Measurements from ENCODE around the gene AMBRA1.
A peak's percentile ranks its signal among the peaks of the same experiment; 100 is the strongest.

AMBRA1 gene

DNA sequence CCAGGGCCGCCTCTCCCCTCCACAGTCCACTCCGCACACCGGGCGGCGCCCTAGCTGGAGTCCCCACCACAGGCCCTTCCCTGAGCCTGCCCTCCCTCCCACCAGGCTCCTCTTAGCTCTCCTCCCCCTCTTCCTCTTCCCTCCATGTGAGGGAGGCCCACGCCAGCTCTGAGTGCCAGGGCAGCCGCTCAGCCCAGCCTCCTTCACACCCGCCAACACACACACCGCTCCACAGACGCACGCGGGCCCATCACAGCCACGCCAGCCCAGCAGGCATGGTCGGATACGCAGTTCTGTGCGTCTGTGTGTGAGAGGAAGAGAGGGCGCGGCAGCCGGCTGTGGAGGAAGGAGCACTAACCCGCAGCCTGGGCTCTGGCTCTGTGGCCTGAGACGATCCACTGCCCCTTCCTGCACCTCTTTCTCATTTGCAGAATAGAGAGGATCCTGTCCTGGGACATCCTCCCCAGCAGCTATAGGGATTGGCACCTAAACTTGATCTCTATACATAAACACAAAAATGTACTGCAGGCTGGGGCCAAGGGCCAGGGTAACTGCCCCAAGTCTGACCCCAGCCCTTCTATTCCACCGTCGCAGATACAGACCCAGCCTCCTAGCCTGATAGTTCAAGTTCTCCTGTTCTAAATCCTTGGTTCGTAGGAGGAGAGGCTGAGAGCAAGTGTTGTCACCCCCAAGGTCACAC lies 205.8 kb downstream of the AMBRA1 start:
- H3K4me1 ChIP-seq (ENCODE audit: control insufficient read depth in 5 of 5, insufficient read depth in 5 of 5, low read length in 5 of 5), result peaks cover 0 to 40% (median 34%) of the 10 kb centered on the region in 5 donors
- no peak overlapping the region for H3K4me3 ChIP-seq (ENCODE audit: low read depth in 1 of 5, low read length in 5 of 5)
- peaks cover 28 to 57% (median 43%) of the 10 kb centered on the region in 5 donors for H3K27me3 ChIP-seq (ENCODE audit: control insufficient read depth in 5 of 5, insufficient read depth in 4 of 5, low read length in 5 of 5)

DNA sequence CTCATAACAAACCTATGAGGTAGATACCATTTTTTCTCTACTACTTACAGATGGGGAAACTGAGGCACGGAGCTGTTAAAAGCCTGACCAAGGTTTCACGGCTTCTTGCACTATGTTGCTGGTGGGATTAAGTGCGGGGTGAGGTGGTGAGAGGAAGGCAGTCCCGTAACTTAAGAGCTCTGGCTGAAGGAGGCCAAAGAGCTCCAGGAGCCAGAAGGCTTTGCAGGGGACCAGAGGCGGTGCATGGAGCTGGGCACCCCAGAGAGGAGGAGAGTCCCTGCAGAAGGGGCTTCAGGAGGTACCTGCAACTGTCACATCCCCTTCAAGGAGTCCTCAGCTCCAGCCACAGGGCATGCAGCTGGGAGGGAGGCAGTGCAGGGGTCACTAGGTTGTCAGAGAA lies 206.4 kb downstream of the AMBRA1 start:
- Histone ChIP-seq H3K4me3 (ENCODE audit: low read depth in 1 of 5, low read length in 5 of 5) (no peak overlapping the region), H3K27me3 (ENCODE audit: control insufficient read depth in 5 of 5, insufficient read depth in 4 of 5, low read length in 5 of 5) (peaks cover 30 to 59% (median 44%) of the 10 kb centered on the region in 5 donors), H3K36me3 (ENCODE audit: control insufficient read depth in 5 of 5, insufficient read depth in 5 of 5, low read length in 5 of 5) (no peaks in the 10 kb centered on the region), H3K4me1 (ENCODE audit: control insufficient read depth in 5 of 5, insufficient read depth in 5 of 5, low read length in 5 of 5) (peaks cover 0 to 38% (median 31%) of the 10 kb centered on the region in 5 donors), H3K9me3 (ENCODE audit: control insufficient read depth in 5 of 5, low read length in 5 of 5) (no peaks in the 10 kb centered on the region), H3K9ac (ENCODE audit: low read length in 5 of 5) (no peak overlapping the region), H3K27ac (ENCODE audit: low read depth, low read length) (no peak overlapping the region)

More for the DNA sequence above, 205.8 kb downstream of the AMBRA1 start:
- no peaks in the 10 kb centered on the region for H3K36me3 ChIP-seq (ENCODE audit: control insufficient read depth in 5 of 5, insufficient read depth in 5 of 5, low read length in 5 of 5)
- no peak overlapping the region for H3K27ac ChIP-seq (ENCODE audit: low read depth, low read length)
- H3K9me3 ChIP-seq (ENCODE audit: control insufficient read depth in 5 of 5, low read length in 5 of 5), result no peaks in the 10 kb centered on the region
- H3K9ac ChIP-seq (ENCODE audit: low read length in 5 of 5), result no peak overlapping the region

DNA sequence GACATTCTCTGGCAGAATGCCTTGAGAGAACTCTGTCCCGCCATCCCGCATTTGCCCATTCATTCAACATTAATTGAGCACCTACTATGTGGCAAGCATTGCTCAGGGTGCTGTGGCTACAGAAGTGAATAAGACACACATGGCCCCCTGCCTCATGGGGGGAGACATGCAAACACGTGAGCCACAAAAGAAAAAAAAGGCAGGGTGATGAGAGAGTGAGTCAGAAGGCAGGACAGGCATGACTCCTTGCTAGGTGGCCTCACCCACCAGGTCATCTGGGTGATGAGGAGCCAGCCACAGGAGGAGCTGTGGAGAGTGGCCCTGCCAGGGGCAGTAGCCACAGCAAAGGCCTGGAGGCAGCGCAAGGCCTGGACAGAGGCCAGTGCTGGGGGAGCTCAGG lies 207.1 kb downstream of the AMBRA1 start:
- no peak overlapping the region for H3K9ac ChIP-seq (ENCODE audit: low read length in 5 of 5)
- H3K36me3 ChIP-seq (ENCODE audit: control insufficient read depth in 5 of 5, insufficient read depth in 5 of 5, low read length in 5 of 5), result no peaks in the 10 kb centered on the region
- peaks cover 36 to 64% (median 51%) of the 10 kb centered on the region in 5 donors for H3K27me3 ChIP-seq (ENCODE audit: control insufficient read depth in 5 of 5, insufficient read depth in 4 of 5, low read length in 5 of 5)
- H3K27ac ChIP-seq (ENCODE audit: low read depth, low read length), result no peak overlapping the region
- H3K4me3 ChIP-seq (ENCODE audit: low read depth in 1 of 5, low read length in 5 of 5), result no peak overlapping the region
- H3K4me1 ChIP-seq (ENCODE audit: control insufficient read depth in 5 of 5, insufficient read depth in 5 of 5, low read length in 5 of 5), result peaks cover 0 to 38% (median 33%) of the 10 kb centered on the region in 5 donors
- no peaks in the 10 kb centered on the region for H3K9me3 ChIP-seq (ENCODE audit: control insufficient read depth in 5 of 5, low read length in 5 of 5)

DNA sequence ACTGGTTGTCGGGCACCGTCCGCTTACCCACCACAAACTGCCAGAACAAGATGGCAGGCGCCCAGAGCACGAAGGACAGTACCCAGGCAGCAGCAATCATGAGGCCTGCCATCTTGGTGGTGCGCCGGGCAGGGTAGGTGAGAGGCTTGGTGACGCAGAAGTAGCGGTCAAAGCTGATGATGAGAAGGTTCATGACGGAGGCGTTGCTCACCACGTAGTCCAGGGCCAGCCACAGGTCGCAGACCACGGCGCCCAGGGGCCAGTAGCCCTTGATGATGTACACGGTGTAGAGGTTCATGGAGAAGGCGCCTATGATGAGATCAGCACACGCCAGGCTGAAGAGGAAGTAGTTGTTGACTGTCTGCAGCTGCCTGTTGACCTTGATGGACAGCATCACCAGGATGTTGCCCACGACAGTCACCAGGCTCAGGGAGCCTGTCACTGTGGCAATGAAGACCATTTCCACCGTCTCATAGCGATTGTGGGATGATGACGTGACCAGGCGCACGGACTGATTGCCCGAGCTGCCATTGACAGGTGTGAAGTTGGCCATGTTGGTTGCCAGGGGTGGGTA lies 207.7 kb downstream of the AMBRA1 start:
- Histone ChIP-seq H3K27ac (ENCODE audit: low read depth, low read length) (no peak overlapping the region), H3K4me1 (ENCODE audit: control insufficient read depth in 5 of 5, insufficient read depth in 5 of 5, low read length in 5 of 5) (peaks cover 0 to 37% (median 30%) of the 10 kb centered on the region in 5 donors), H3K27me3 (ENCODE audit: control insufficient read depth in 5 of 5, insufficient read depth in 4 of 5, low read length in 5 of 5) (peaks cover 36 to 64% (median 51%) of the 10 kb centered on the region in 5 donors)

DNA sequence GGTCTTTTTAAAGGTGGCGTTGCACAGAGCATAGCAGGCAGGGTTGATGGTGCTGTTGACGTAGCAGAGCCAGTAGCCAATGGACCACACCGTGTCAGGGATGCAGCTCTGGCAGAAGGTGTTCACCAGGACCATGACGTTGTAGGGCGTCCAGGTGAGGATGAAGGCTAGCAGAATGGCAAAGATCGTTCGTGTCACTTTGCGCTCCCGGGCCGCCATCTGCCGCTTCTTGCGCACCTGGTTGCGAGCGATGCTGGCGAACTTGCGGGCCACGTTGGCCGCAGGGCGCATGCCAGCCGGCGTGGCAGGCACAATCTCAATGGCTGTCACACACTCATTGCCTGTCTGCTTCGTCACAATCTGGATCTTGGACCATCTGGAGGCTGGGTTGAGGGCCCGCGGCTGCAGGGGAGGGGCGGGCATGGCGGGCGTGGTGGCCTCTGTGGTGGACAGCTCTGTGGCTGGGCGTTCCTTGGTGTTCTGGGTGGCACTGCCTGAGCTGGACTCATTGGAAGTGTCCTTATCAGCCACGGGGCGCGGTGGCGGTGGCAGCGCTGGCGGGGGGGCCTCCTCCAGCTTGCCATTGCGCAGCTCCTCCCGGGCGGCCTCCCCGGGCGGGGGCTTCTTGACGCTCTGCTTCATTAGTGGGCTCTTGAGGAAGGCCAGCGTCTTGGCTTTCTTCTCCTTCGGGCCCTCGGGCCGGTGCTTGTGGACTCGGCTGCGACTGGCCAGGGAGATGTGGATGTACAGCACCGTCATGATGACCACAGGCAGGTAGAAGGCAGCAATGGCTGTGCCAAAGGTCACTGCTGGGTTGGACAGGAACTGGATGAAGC lies 208.4 kb downstream of the AMBRA1 start:
- Histone ChIP-seq H3K9me3 (ENCODE audit: control insufficient read depth in 5 of 5, low read length in 5 of 5) (no peaks in the 10 kb centered on the region), H3K4me1 (ENCODE audit: control insufficient read depth in 5 of 5, insufficient read depth in 5 of 5, low read length in 5 of 5) (peaks cover 0 to 36% (median 30%) of the 10 kb centered on the region in 5 donors), H3K36me3 (ENCODE audit: control insufficient read depth in 5 of 5, insufficient read depth in 5 of 5, low read length in 5 of 5) (no peaks in the 10 kb centered on the region), H3K4me3 (ENCODE audit: low read depth in 1 of 5, low read length in 5 of 5) (no peak overlapping the region), H3K27ac (ENCODE audit: low read depth, low read length) (no peak overlapping the region), H3K27me3 (ENCODE audit: control insufficient read depth in 5 of 5, insufficient read depth in 4 of 5, low read length in 5 of 5) (peaks cover 31 to 59% (median 46%) of the 10 kb centered on the region in 5 donors), H3K9ac (ENCODE audit: low read length in 5 of 5) (no peak overlapping the region)

More for the DNA sequence above, 207.7 kb downstream of the AMBRA1 start:
- Histone ChIP-seq H3K9ac (ENCODE audit: low read length in 5 of 5) (no peak overlapping the region), H3K36me3 (ENCODE audit: control insufficient read depth in 5 of 5, insufficient read depth in 5 of 5, low read length in 5 of 5) (no peaks in the 10 kb centered on the region), H3K9me3 (ENCODE audit: control insufficient read depth in 5 of 5, low read length in 5 of 5) (no peaks in the 10 kb centered on the region), H3K4me3 (ENCODE audit: low read depth in 1 of 5, low read length in 5 of 5) (no peak overlapping the region)

DNA sequence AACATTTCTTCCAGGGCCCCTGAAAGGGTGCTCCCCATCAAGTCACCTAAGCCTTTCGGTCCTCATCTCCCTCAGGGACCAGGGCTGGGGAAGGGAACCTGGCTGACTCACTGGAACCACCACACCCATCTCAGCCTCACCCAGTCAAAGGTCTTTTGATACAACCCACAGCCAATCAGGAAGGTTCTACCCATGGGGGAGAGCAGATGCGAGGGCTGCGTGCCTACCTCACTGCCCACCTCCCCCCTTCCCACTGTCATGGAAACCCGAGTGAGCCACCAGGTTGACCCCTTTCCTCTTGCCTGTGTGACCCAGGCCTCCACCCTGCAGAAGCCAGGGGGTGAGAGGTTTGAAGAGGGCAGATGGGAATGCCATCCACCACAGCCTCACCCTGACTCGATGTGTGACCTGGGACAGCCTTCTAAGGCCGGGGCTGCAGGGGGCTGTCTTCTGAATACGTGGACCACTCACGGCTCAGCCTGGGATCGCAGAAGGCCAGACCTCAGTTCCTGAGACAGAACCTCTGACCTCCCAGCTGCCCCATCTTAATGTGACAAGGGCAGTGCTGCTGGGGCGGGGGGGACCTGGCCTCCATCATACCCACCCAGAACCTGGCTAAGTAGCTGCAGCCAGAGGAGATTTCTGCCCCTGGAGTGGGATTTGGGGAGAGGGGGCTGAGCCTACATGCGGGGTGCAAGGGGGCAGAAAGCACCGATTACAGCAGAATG lies 209.7 kb downstream of the AMBRA1 start:
- no peaks in the 10 kb centered on the region for H3K9me3 ChIP-seq (ENCODE audit: control insufficient read depth in 5 of 5, low read length in 5 of 5)
- no peak overlapping the region for H3K27ac ChIP-seq (ENCODE audit: low read depth, low read length)
- H3K9ac ChIP-seq (ENCODE audit: low read length in 5 of 5), result no peak overlapping the region
- H3K27me3 ChIP-seq (ENCODE audit: control insufficient read depth in 5 of 5, insufficient read depth in 4 of 5, low read length in 5 of 5), result peaks cover 22 to 48% (median 36%) of the 10 kb centered on the region in 5 donors
- peaks cover 0 to 27% (median 19%) of the 10 kb centered on the region in 5 donors for H3K4me1 ChIP-seq (ENCODE audit: control insufficient read depth in 5 of 5, insufficient read depth in 5 of 5, low read length in 5 of 5)
- H3K4me3 ChIP-seq (ENCODE audit: low read depth in 1 of 5, low read length in 5 of 5), result no peak overlapping the region
- H3K36me3 ChIP-seq (ENCODE audit: control insufficient read depth in 5 of 5, insufficient read depth in 5 of 5, low read length in 5 of 5), result no peaks in the 10 kb centered on the region

DNA sequence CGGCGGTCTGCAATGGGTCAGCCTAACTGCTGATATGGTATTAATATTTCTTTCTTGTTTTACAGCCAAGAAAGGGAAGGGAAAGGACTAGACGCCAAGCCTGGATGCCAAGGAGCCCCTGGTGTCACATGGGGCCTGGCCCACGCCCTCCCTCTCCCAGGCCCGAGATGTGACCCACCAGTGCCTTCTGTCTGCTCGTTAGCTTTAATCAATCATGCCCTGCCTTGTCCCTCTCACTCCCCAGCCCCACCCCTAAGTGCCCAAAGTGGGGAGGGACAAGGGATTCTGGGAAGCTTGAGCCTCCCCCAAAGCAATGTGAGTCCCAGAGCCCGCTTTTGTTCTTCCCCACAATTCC lies 210.4 kb downstream of the AMBRA1 start:
- H3K9ac ChIP-seq (ENCODE audit: low read length in 5 of 5), result no peak overlapping the region
- H3K36me3 ChIP-seq (ENCODE audit: control insufficient read depth in 5 of 5, insufficient read depth in 5 of 5, low read length in 5 of 5), result peaks cover 0 to 5% (median 4%) of the 10 kb centered on the region in 5 donors
- no peak overlapping the region for H3K4me3 ChIP-seq (ENCODE audit: low read depth in 1 of 5, low read length in 5 of 5)
- H3K27me3 ChIP-seq (ENCODE audit: control insufficient read depth in 5 of 5, insufficient read depth in 4 of 5, low read length in 5 of 5), result peaks cover 15 to 41% (median 29%) of the 10 kb centered on the region in 5 donors
- H3K27ac ChIP-seq (ENCODE audit: low read depth, low read length), result no peak overlapping the region
- peaks cover 0 to 24% (median 17%) of the 10 kb centered on the region in 5 donors for H3K4me1 ChIP-seq (ENCODE audit: control insufficient read depth in 5 of 5, insufficient read depth in 5 of 5, low read length in 5 of 5)
- no peaks in the 10 kb centered on the region for H3K9me3 ChIP-seq (ENCODE audit: control insufficient read depth in 5 of 5, low read length in 5 of 5)

DNA sequence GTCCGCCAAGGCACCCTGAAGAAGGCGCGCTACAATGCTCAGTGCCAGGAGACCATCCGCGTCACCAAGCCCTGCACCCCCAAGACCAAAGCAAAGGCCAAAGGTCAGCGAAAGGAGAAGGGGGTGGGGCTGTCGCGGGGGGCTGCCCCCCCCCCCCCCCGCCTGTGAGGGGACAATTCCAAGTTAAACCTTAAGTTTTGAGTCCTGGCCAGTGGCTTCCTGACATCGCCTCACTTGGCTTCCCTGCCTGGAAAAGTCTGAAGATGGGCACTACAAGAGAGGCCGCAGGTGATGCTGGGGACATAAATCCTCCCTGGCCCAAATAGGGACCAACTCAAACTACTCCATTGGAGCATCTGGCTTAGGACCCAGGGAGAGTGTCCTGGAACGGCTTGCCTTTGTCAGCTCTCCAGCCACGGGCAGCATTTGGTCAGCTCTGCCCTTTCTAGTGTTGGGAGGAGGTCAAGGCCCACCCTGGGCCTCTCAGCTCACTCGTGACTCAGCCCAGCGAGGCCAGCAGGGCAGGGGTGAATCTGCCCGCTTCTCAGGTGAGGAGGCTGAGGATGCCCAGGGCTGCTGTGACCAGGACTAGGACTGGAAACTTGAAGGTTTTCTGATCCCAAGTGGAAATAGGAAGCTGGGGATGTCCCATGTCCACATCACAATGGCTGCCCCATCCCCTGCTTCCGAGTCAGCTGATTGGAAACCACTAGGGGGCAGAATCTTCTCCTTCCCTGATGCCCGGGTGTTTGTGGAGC lies 211.0 kb downstream of the AMBRA1 start:
- Histone ChIP-seq H3K9me3 (ENCODE audit: control insufficient read depth in 5 of 5, low read length in 5 of 5) (no peaks in the 10 kb centered on the region), H3K4me3 (ENCODE audit: low read depth in 1 of 5, low read length in 5 of 5) (peak overlapping the region in 4 of 5 donors; percentile 44 to 66 (median 57)), H3K36me3 (ENCODE audit: control insufficient read depth in 5 of 5, insufficient read depth in 5 of 5, low read length in 5 of 5) (peaks cover 0 to 10% (median 9%) of the 10 kb centered on the region in 5 donors), H3K4me1 (ENCODE audit: control insufficient read depth in 5 of 5, insufficient read depth in 5 of 5, low read length in 5 of 5) (peaks cover 0 to 24% (median 17%) of the 10 kb centered on the region in 5 donors), H3K27ac (ENCODE audit: low read depth, low read length) (no peak overlapping the region), H3K9ac (ENCODE audit: low read length in 5 of 5) (no peak overlapping the region), H3K27me3 (ENCODE audit: control insufficient read depth in 5 of 5, insufficient read depth in 4 of 5, low read length in 5 of 5) (peaks cover 9 to 35% (median 23%) of the 10 kb centered on the region in 5 donors)

Data from subcutaneous abdominal adipose tissue (tissue), 5 donors.